Measurements from ENCODE around the gene LMNTD2.

Gene LMNTD2

GRCh38 chr11:569158-569885 is 8.8 kb upstream of the LMNTD2 start:
- H3K27ac ChIP-seq (ENCODE audit: low read depth, low read length): peak overlapping the region; percentile 8; the same call in 1 of the 2 replicates
- no peaks in the 10 kb centered on the region for H3K36me3 ChIP-seq (ENCODE audit: low read length)
- no peaks in the 10 kb centered on the region for H3K79me2 ChIP-seq (ENCODE audit: insufficient read depth, low read length)
- H3K4me3 ChIP-seq (ENCODE audit: insufficient read depth, low read length, poor library complexity, severe bottlenecking): peak overlapping the region; percentile 67
- no peaks in the 10 kb centered on the region for H3K9me2 ChIP-seq (replicated peaks; ENCODE audit: insufficient read depth, low read length)
- H3K4me2 ChIP-seq (ENCODE audit: low read depth, low read length, poor library complexity, severe bottlenecking): peak overlapping the region; percentile 72
- H3K27me3 ChIP-seq (ENCODE audit: low read length): no peaks in the 10 kb centered on the region
- no peaks in the 10 kb centered on the region for H3K9me3 ChIP-seq (ENCODE audit: insufficient read depth, low read length)
- peak overlapping the region; percentile 79 for H3K9ac ChIP-seq (ENCODE audit: low read length)
- no peak for TF ChIP-seq CTCF (IDR thresholded peaks at IDR 0.05; ENCODE audit: insufficient read depth, low read length, poor library complexity, severe bottlenecking)
- TF ChIP-seq EZH2phosphoT487 (conservative IDR thresholded peaks at IDR 0.05; ENCODE audit: low read length): no peak
- peaks cover under 1% of the 10 kb centered on the region; the same call in 1 of the 2 replicates for H3F3A ChIP-seq (ENCODE audit: insufficient read depth)
- no peaks in the 10 kb centered on the region for H4K20me1 ChIP-seq (ENCODE audit: low read depth, low read length)
- peak overlapping the region; percentile 32 for H2AFZ ChIP-seq (ENCODE audit: low read depth, low read length, severe bottlenecking)

- Histone ChIP-seq H3K9ac (ENCODE audit: low read length) (peak overlapping the region; percentile 79), H3F3A (ENCODE audit: insufficient read depth) (no peaks in the 10 kb centered on the region; the same call in 1 of the 2 replicates), H2AFZ (ENCODE audit: low read depth, low read length, severe bottlenecking) (peak overlapping the region; percentile 65), H4K20me1 (ENCODE audit: low read depth, low read length) (no peaks in the 10 kb centered on the region), H3K4me2 (ENCODE audit: low read depth, low read length, poor library complexity, severe bottlenecking) (peak overlapping the region; percentile 72), H3K9me2 (replicated peaks; ENCODE audit: insufficient read depth, low read length) (no peaks in the 10 kb centered on the region), H3K27ac (ENCODE audit: low read depth, low read length) (peak overlapping the region; percentile 8; the same call in 1 of the 2 replicates), H3K36me3 (ENCODE audit: low read length) (no peaks in the 10 kb centered on the region), H3K4me3 (ENCODE audit: insufficient read depth, low read length, poor library complexity, severe bottlenecking) (peak overlapping the region; percentile 67), H3K9me3 (ENCODE audit: insufficient read depth, low read length) (no peaks in the 10 kb centered on the region), H3K79me2 (ENCODE audit: insufficient read depth, low read length) (no peaks in the 10 kb centered on the region), H3K27me3 (ENCODE audit: low read length) (no peaks in the 10 kb centered on the region)
- TF ChIP-seq EZH2phosphoT487 (conservative IDR thresholded peaks at IDR 0.05; ENCODE audit: low read length) (no peak), CTCF (IDR thresholded peaks at IDR 0.05; ENCODE audit: insufficient read depth, low read length, poor library complexity, severe bottlenecking) (no peak)
These were observed 8.0 kb upstream of the LMNTD2 start for GRCh38 chr11:568306-569157.

- Histone ChIP-seq H3K9me2 (replicated peaks; ENCODE audit: insufficient read depth, low read length) (no peaks in the 10 kb centered on the region), H4K20me1 (ENCODE audit: low read depth, low read length) (no peaks in the 10 kb centered on the region), H3K36me3 (ENCODE audit: low read length) (no peaks in the 10 kb centered on the region), H2AFZ (ENCODE audit: low read depth, low read length, severe bottlenecking) (peak overlapping the region; percentile 65), H3K4me2 (ENCODE audit: low read depth, low read length, poor library complexity, severe bottlenecking) (peak overlapping the region; percentile 65), H3K79me2 (ENCODE audit: insufficient read depth, low read length) (no peaks in the 10 kb centered on the region), H3K9ac (ENCODE audit: low read length) (peak overlapping the region; percentile 79), H3K4me3 (ENCODE audit: insufficient read depth, low read length, poor library complexity, severe bottlenecking) (peak overlapping the region; percentile 64), H3K9me3 (ENCODE audit: insufficient read depth, low read length) (no peaks in the 10 kb centered on the region), H3F3A (ENCODE audit: insufficient read depth) (no peaks in the 10 kb centered on the region; the same call in 1 of the 2 replicates), H3K27me3 (ENCODE audit: low read length) (no peaks in the 10 kb centered on the region), H3K27ac (ENCODE audit: low read depth, low read length) (no peak overlapping the region)
- no peak for TF ChIP-seq EZH2phosphoT487 (conservative IDR thresholded peaks at IDR 0.05; ENCODE audit: low read length)
- no peak for TF ChIP-seq CTCF (IDR thresholded peaks at IDR 0.05; ENCODE audit: insufficient read depth, low read length, poor library complexity, severe bottlenecking)
These were observed 7.2 kb upstream of the LMNTD2 start for GRCh38 chr11:567629-568292.
